ENCODE results near the gene DNAH3.
A peak's percentile ranks its signal among the peaks of the same experiment; 100 is the strongest.
"Not testable (repeated sequence)": the region's sequence is repeated elsewhere in the genome, so short reads cannot be mapped to it uniquely, and the experiment has no call there.

The DNAH3 gene

GRCh38 chr16:21115551-21115950, 35.1 kb downstream of the DNAH3 start:
- peak overlapping the region; percentile 27; the same call in 1 of the 2 replicates for H3K4me3 ChIP-seq (ENCODE audit: low read length)

GRCh38 chr16:21103941-21104860, 46.4 kb downstream of the DNAH3 start:
- no peaks in the 10 kb centered on the region for H3K9me3 ChIP-seq (ENCODE audit: insufficient read depth, low read depth, low read length)
- no peaks in the 10 kb centered on the region for H3K36me3 ChIP-seq (ENCODE audit: insufficient read depth, low read depth, low read length)
- H3K27me3 ChIP-seq (ENCODE audit: insufficient read depth, low read length) = no peaks in the 10 kb centered on the region
- no peak overlapping the region for H3K4me3 ChIP-seq (ENCODE audit: low read length)
- no peak overlapping the region for H3K9ac ChIP-seq (ENCODE audit: low read depth, low read length)
- no peak overlapping the region for H3K27ac ChIP-seq (ENCODE audit: low read length)
- peaks cover 9% of the 10 kb centered on the region; the same call in 1 of the 2 replicates for H3K4me1 ChIP-seq (ENCODE audit: insufficient read depth, low read length)

More at GRCh38 chr16:21115551-21115950, 35.1 kb downstream of the DNAH3 start:
- H3K4me1 ChIP-seq (ENCODE audit: insufficient read depth, low read length); H3K9ac ChIP-seq (ENCODE audit: low read depth, low read length); H3K27ac ChIP-seq (ENCODE audit: low read length); H3K36me3 ChIP-seq (ENCODE audit: insufficient read depth, low read depth, low read length); H3K9me3 ChIP-seq (ENCODE audit: insufficient read depth, low read depth, low read length); H3K27me3 ChIP-seq (ENCODE audit: insufficient read depth, low read length): not testable (repeated sequence)

DNA sequence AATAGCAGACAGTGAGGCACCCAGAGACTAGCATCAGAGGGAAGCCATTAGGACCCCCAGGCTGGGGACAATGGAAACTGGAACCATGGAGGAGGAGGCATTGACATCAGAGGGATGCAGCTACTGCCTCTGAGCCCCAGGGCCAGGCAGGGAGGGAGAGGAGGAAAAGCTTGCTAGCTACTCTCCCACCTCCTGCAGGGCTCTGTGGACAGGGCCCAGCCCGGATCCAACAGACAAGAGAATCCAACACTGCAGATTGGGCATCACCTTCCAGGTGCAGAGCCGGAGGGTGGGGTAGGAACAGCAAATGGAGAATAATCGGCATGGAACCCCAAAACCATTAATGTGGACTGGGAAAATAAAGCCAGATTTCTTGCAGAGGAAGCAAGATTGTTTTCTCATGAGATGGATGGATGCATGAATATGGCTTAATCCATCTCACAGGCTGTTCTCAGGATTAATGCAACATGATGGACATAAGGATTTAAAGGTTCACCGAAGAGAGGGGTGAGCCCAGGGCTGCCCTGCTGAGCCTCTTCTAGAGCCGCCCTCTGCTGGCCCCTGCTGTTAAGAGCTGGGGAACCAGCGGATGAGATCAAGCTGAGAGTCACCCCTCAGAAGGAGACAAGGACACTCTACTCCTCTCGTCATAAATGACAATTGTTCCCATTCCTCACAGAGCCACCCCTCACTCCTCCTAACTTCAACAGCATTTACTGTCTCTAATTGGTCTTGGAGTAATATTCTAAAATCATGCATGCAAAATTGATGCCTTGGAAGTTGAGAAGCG, 48.8 kb downstream of the DNAH3 start:
- Histone ChIP-seq H3K27me3 (ENCODE audit: insufficient read depth, low read length) (0 out of 2 replicates have a peak, but pooled peaks cover 5% of the 10 kb centered on the region), H3K36me3 (ENCODE audit: insufficient read depth, low read depth, low read length) (no peaks in the 10 kb centered on the region), H3K9me3 (ENCODE audit: insufficient read depth, low read depth, low read length) (no peaks in the 10 kb centered on the region), H3K9ac (ENCODE audit: low read depth, low read length) (no peak overlapping the region), H3K27ac (ENCODE audit: low read length) (no peak overlapping the region), H3K4me3 (ENCODE audit: low read length) (no peak overlapping the region), H3K4me1 (ENCODE audit: insufficient read depth, low read length) (peaks cover 9% of the 10 kb centered on the region; the same call in 1 of the 2 replicates)

DNA sequence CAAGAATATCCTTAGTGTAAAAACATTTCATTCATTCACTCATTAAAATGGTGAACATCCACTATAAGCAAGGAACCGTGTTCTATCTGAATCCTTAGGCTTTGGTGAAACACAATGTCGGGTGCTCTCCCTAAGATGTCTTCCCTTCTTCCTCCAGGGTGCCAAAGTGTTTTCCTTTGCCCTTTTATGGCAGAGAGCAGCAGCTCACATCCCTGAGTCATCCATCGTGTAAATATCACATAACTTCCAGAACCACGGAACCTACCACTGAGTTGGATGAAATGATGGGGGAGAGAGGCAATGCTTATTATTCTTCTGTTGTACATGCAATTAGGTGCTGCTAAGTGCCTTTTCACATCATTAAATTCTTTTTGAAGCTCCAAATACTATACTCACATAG, 50.2 kb downstream of the DNAH3 start:
- Histone ChIP-seq H3K4me3 (ENCODE audit: low read length) (no peak overlapping the region), H3K9me3 (ENCODE audit: insufficient read depth, low read depth, low read length) (no peaks in the 10 kb centered on the region), H3K9ac (ENCODE audit: low read depth, low read length) (no peak overlapping the region), H3K36me3 (ENCODE audit: insufficient read depth, low read depth, low read length) (no peaks in the 10 kb centered on the region), H3K4me1 (ENCODE audit: insufficient read depth, low read length) (peaks cover 9% of the 10 kb centered on the region; the same call in 1 of the 2 replicates), H3K27me3 (ENCODE audit: insufficient read depth, low read length) (0 out of 2 replicates have a peak, but pooled peaks cover 5% of the 10 kb centered on the region), H3K27ac (ENCODE audit: low read length) (no peak overlapping the region)

DNA sequence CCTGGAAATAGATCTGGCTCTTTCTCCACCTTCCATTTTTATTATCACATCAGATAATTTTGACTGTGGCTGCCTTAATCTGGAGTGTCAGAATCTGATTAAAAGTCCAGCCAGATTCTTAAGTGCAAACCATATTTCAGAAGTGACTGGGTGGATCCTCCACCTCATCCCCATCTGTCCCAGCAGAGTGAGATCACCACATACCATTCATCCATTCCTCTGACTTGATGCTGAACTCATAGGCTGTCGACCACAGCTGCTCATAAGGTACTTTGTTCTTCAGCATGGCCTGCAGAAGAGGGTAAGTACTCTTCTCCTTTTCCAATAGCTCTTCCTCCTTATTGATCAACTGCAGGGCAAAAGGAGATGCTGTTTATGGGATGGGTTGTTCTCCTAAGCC, 53.5 kb downstream of the DNAH3 start:
- Histone ChIP-seq H3K9me3 (ENCODE audit: insufficient read depth, low read depth, low read length) (no peaks in the 10 kb centered on the region), H3K27me3 (ENCODE audit: insufficient read depth, low read length) (0 out of 2 replicates have a peak, but pooled peaks cover 5% of the 10 kb centered on the region), H3K27ac (ENCODE audit: low read length) (no peak overlapping the region), H3K4me1 (ENCODE audit: insufficient read depth, low read length) (no peaks in the 10 kb centered on the region), H3K9ac (ENCODE audit: low read depth, low read length) (no peak overlapping the region), H3K4me3 (ENCODE audit: low read length) (no peak overlapping the region), H3K36me3 (ENCODE audit: insufficient read depth, low read depth, low read length) (no peaks in the 10 kb centered on the region)

DNA sequence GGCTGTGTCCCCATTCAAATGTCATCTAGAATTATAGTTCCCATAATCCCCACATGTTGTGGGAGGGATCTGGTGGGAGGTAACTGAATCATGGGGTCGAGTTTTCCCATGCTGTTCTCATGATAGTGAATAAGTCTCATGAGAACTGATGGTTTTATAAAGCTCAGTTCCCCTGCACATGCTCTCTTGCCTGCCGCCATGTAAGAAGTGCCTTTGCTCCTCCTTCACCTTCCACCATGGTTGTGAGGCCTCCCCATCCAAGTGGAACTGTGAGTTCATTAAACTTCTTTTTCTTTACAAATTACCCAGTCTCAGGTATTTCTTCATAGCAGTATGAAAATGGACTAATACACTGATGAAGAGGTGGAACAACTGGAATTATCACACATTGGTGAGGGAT, 55.9 kb downstream of the DNAH3 start:
- not testable (repeated sequence) for H3K4me1 ChIP-seq (ENCODE audit: insufficient read depth, low read length); H3K27ac ChIP-seq (ENCODE audit: low read length); H3K9ac ChIP-seq (ENCODE audit: low read depth, low read length); H3K9me3 ChIP-seq (ENCODE audit: insufficient read depth, low read depth, low read length); H3K27me3 ChIP-seq (ENCODE audit: insufficient read depth, low read length); H3K36me3 ChIP-seq (ENCODE audit: insufficient read depth, low read depth, low read length); H3K4me3 ChIP-seq (ENCODE audit: low read length)

DNA sequence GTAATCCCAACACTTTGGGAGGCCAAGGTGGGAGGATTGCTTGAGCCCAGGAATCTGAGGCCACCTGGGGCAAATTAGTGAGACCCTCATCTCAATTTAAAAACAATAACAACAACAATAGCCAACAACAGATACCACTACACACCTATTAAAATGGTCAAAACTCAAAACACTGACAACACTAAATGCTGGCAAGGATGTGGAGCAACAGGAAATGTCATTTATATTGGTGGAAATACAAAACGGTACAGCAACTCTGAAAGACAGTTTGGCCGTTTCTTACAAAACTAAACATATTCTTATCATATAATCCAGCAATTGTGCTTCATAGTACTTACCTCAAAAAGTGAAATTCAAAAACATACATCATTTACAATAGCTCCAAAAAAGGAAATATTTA, 57.7 kb downstream of the DNAH3 start:
- no peak overlapping the region for H3K4me3 ChIP-seq (ENCODE audit: low read length)
- H3K4me1 ChIP-seq (ENCODE audit: insufficient read depth, low read length) = no peaks in the 10 kb centered on the region
- H3K27ac ChIP-seq (ENCODE audit: low read length) = no peak overlapping the region
- no peaks in the 10 kb centered on the region for H3K9me3 ChIP-seq (ENCODE audit: insufficient read depth, low read depth, low read length)
- no peaks in the 10 kb centered on the region for H3K36me3 ChIP-seq (ENCODE audit: insufficient read depth, low read depth, low read length)
- H3K9ac ChIP-seq (ENCODE audit: low read depth, low read length) = no peak overlapping the region
- H3K27me3 ChIP-seq (ENCODE audit: insufficient read depth, low read length) = 0 out of 2 replicates have a peak, but pooled peaks cover 5% of the 10 kb centered on the region

GRCh38 chr16:21088646-21089538, 61.8 kb downstream of the DNAH3 start:
- Histone ChIP-seq H3K36me3 (ENCODE audit: insufficient read depth, low read depth, low read length) (no peaks in the 10 kb centered on the region), H3K27me3 (ENCODE audit: insufficient read depth, low read length) (no peaks in the 10 kb centered on the region), H3K9ac (ENCODE audit: low read depth, low read length) (no peak overlapping the region), H3K9me3 (ENCODE audit: insufficient read depth, low read depth, low read length) (no peaks in the 10 kb centered on the region), H3K4me3 (ENCODE audit: low read length) (no peak overlapping the region), H3K27ac (ENCODE audit: low read length) (no peak overlapping the region), H3K4me1 (ENCODE audit: insufficient read depth, low read length) (no peaks in the 10 kb centered on the region)

- H3K36me3 ChIP-seq (ENCODE audit: insufficient read depth, low read depth, low read length) = no peaks in the 10 kb centered on the region
- no peak overlapping the region for H3K27ac ChIP-seq (ENCODE audit: low read length)
- no peaks in the 10 kb centered on the region for H3K4me1 ChIP-seq (ENCODE audit: insufficient read depth, low read length)
- no peaks in the 10 kb centered on the region for H3K27me3 ChIP-seq (ENCODE audit: insufficient read depth, low read length)
- H3K9me3 ChIP-seq (ENCODE audit: insufficient read depth, low read depth, low read length) = no peaks in the 10 kb centered on the region
- H3K4me3 ChIP-seq (ENCODE audit: low read length) = no peak overlapping the region
- H3K9ac ChIP-seq (ENCODE audit: low read depth, low read length) = no peak overlapping the region
Measured at GRCh38 chr16:21088143-21088542, 62.5 kb downstream of the DNAH3 start.

DNA sequence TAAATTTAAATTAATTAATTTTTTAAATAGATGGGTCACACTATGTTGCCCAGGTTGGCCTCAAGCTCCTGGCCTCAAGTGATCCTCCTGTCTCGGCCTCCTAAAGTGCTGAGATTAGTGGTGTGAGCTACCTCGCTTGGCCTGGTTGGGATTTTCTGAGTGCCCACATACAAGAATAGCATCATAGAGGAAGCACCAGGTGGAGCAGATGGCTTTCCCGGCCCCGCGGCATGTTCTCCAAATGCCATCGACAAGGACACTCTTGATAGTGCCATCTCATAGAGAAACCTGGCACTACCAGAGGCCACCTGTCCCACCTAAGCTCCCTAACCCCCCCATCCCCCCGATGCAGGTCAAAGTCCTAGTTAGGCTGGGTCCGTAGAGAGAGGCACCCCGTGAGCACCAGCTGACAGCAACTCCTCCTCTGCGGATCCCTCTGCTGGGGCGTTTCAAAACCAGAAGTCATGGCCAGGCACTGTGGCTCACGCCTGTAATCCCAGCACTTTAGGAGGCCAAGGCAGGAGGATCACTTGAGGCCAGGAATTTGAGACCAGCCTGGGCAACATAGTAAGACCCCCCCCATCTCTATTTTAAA, 65.9 kb downstream of the DNAH3 start:
- Histone ChIP-seq H3K27me3 (ENCODE audit: insufficient read depth, low read length) (no peaks in the 10 kb centered on the region), H3K4me3 (ENCODE audit: low read length) (no peak overlapping the region), H3K36me3 (ENCODE audit: insufficient read depth, low read depth, low read length) (no peaks in the 10 kb centered on the region), H3K27ac (ENCODE audit: low read length) (no peak overlapping the region), H3K9me3 (ENCODE audit: insufficient read depth, low read depth, low read length) (no peaks in the 10 kb centered on the region), H3K4me1 (ENCODE audit: insufficient read depth, low read length) (no peaks in the 10 kb centered on the region), H3K9ac (ENCODE audit: low read depth, low read length) (no peak overlapping the region)
